Right atrium auricular region (tissue), 2 donors: ENCODE measurements around the gene CTSL. TPM values are rescaled to one million over a fixed set of nuclear protein-coding genes. Genes with fewer than 3 reads are reported as not detected.
"Not testable (repeated sequence)": the region's sequence is repeated elsewhere in the genome, so short reads cannot be mapped to it uniquely, and the experiment has no call there.

Experiments used
- DNase-seq: peaks from one replicate; pipeline ENCODE4 v3.0.0-alpha.2; 2019; ENCODE audit warnings: low spot score
- H3K27ac ChIP-seq, 2 donors: fragments of 200-600 bp; sonication (generic); 1 replicate in 1 of 2; 2 replicates in 1 of 2; pipeline ENCODE4 v1.5.1; 2016 to 2019
- H3K27me3 ChIP-seq, 2 donors: fragments of 200-600 bp; sonication (generic); one replicate each; pipeline versions ENCODE4 v1.5.1 to v1.6.0; 2017 to 2019
- H3K36me3 ChIP-seq: fragments of 200-600 bp; sonication (generic); one replicate; pipeline ENCODE4 v1.5.1; 2016
- H3K4me1 ChIP-seq, 2 donors: fragments of 200-600 bp; sonication (generic); one replicate each; pipeline versions ENCODE4 v1.5.1 to v1.6.0; 2017 to 2019
- H3K4me3 ChIP-seq, 2 donors: fragments of 200-600 bp; sonication (generic); 1 replicate in 1 of 2; 2 replicates in 1 of 2; pipeline ENCODE4 v1.5.1; 2017 to 2019; ENCODE audit warnings: mild to moderate bottlenecking in 1 of 2, moderate library complexity in 1 of 2
- H3K9me3 ChIP-seq, 2 donors: fragments of 200-600 bp; sonication (generic); one replicate each; pipeline ENCODE4 v1.5.1; 2019
- total RNA-seq, 2 donors: library from RNA; depleted of rRNA; stranded (reverse); fragments of >200 nt; gene quantifications; one replicate each; pipeline ENCODE4 v1.1.0, GENCODE V29; 2016
- TF ChIP-seq, protein P1 (sequence below), 2 donors: fragments of 200-600 bp; sonication (generic); IDR thresholded peaks; one replicate each; pipeline ENCODE4 v1.5.1; 2019; ENCODE audit warnings: antibody characterized with exemption in 2 of 2

CTSL gene
- total RNA-seq, 2 donors from 2014 or later: 122 to 169 TPM

DNA sequence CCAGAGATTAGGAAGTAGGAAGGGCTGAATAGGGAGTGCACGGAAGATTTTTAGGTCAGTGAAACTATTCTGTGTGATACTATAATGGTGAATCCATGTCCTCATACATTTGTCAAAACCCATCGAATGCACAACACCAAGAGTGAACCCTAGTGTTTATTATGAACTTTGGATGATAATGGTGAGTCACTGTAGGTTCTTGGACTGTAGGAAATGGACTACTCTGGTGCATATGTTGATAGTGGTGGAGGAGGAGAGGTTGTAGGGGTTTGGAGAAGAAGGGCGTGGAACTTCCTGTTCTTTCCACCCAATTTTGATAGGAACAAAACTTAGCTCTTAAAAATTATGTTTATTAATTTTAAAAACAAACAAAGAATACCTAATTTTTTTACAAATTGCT, 14.3 kb downstream of the CTSL start:
- no peak overlapping the region for H3K4me3 ChIP-seq
- H3K36me3 ChIP-seq: no peaks in the 10 kb centered on the region
- TF ChIP-seq, protein P1, sequence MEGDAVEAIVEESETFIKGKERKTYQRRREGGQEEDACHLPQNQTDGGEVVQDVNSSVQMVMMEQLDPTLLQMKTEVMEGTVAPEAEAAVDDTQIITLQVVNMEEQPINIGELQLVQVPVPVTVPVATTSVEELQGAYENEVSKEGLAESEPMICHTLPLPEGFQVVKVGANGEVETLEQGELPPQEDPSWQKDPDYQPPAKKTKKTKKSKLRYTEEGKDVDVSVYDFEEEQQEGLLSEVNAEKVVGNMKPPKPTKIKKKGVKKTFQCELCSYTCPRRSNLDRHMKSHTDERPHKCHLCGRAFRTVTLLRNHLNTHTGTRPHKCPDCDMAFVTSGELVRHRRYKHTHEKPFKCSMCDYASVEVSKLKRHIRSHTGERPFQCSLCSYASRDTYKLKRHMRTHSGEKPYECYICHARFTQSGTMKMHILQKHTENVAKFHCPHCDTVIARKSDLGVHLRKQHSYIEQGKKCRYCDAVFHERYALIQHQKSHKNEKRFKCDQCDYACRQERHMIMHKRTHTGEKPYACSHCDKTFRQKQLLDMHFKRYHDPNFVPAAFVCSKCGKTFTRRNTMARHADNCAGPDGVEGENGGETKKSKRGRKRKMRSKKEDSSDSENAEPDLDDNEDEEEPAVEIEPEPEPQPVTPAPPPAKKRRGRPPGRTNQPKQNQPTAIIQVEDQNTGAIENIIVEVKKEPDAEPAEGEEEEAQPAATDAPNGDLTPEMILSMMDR (IDR thresholded peaks at IDR 0.05): no peak
- H3K9me3 ChIP-seq: peaks cover 0 to 10% of the 10 kb centered on the region in 2 donors
- H3K4me1 ChIP-seq: no peaks in the 10 kb centered on the region
- no peaks in the 10 kb centered on the region for H3K27me3 ChIP-seq
- no peak overlapping the region for H3K27ac ChIP-seq
- DNase-seq: no peak

DNA sequence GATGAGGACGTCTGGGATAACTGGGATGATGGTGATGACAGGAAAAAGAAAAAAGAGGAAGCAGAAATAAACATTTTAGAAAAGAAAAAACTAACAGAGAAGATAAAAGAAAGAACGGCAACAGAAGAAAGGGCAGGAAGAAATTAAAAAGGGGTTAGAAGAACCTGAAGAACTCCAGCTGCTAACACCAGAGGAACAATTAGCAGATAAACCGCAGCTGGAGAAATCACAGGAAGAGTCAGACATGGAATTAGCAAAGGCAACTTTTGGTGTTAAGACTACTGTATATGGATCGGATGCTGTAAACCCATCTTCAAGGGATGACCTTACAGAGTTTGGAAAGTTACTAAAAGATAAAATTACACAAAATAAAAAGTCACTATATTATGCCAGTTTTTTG, 15.4 kb downstream of the CTSL start:
- no peak for DNase-seq
- TF ChIP-seq, protein P1 (IDR thresholded peaks at IDR 0.05): no peak
- H3K9me3 ChIP-seq: peaks cover 0 to 10% of the 10 kb centered on the region in 2 donors
- no peaks in the 10 kb centered on the region for H3K27me3 ChIP-seq
- H3K36me3 ChIP-seq: no peaks in the 10 kb centered on the region
- H3K27ac ChIP-seq: no peak overlapping the region
- H3K4me1 ChIP-seq: no peaks in the 10 kb centered on the region
- no peak overlapping the region for H3K4me3 ChIP-seq

DNA sequence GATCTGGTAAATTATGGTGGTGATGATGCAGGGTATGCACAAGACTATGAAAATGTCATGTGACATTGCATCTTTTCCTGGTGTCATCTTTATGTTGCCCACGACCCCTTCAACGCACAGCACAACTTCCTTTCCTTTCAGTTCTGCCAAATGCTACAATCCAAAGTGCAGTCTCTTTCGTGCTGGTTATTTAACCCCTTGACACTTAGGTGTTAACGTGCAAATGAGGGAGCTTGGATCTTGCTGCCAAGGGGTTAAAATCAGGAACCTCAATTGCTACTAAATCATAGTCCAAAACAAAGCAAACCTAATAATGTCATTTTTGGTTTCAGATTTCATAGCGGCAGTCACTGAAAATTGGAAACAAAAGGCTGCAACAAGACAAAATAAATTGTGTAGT, 16.0 kb downstream of the CTSL start:
- no peaks in the 10 kb centered on the region for H3K36me3 ChIP-seq
- H3K4me1 ChIP-seq: no peaks in the 10 kb centered on the region
- H3K27ac ChIP-seq: no peak overlapping the region
- peaks cover 0 to 10% of the 10 kb centered on the region in 2 donors for H3K9me3 ChIP-seq
- DNase-seq: no peak
- H3K4me3 ChIP-seq: no peak overlapping the region
- no peaks in the 10 kb centered on the region for H3K27me3 ChIP-seq
- TF ChIP-seq, protein P1 (IDR thresholded peaks at IDR 0.05): no peak

DNA sequence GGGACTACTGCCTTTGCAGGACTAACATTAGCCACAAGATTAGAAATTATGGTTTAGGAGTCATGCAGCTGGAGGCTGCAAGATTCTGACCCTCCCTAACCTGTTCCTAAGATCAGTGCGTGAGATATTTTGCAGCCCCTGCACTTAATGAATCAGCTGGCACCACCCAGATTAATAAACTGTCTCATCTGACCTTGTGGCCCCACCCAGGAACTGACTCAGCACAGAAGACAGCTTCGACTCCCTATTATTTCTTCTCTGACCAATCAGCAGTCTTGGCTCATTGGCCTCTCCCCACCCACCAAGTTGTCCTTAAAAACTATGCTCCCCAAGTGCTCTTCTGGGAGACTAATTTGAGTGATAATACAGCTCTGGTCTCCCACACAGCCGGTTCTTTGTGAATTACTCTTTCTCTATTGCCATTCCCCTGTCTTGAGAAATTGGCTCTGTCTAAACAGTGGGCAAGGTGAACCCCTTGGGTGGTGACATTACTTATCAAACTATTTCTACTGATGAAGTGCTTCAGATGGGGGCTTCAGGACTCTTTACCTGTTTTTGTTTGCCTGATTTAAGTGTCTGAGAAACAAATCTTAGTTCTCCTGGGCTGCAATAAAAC, 17.0 kb downstream of the CTSL start:
- Histone ChIP-seq H3K36me3 (no peaks in the 10 kb centered on the region), H3K27ac (no peak overlapping the region), H3K4me1 (no peaks in the 10 kb centered on the region), H3K4me3 (no peak overlapping the region), H3K27me3 (no peaks in the 10 kb centered on the region), H3K9me3 (peaks cover 0 to 10% of the 10 kb centered on the region in 2 donors)
- DNase-seq: no peak
- TF ChIP-seq, protein P1 (IDR thresholded peaks at IDR 0.05): no peak

DNA sequence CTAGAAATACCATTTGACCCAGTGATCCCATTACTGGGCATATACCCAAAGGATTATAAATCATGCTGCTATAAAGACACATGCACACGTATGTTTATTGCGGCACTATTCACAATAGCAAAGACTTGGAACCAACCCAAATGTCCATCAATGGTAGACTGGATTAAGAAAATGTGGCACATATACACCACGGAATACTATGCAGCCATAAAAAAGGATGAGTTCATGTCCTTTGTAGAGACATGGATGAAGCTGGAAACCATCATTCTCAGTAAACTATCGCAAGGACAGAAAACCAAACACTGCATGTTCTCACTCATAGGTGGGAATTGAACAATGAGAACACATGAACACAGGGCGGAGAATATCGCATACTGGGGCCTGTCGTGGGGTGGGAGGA, 18.3 kb downstream of the CTSL start:
- H3K9me3 ChIP-seq: peaks cover 0 to 10% of the 10 kb centered on the region in 2 donors
- H3K27ac ChIP-seq, H3K36me3 ChIP-seq, H3K27me3 ChIP-seq, DNase-seq, H3K4me3 ChIP-seq, H3K4me1 ChIP-seq: not testable (repeated sequence)

DNA sequence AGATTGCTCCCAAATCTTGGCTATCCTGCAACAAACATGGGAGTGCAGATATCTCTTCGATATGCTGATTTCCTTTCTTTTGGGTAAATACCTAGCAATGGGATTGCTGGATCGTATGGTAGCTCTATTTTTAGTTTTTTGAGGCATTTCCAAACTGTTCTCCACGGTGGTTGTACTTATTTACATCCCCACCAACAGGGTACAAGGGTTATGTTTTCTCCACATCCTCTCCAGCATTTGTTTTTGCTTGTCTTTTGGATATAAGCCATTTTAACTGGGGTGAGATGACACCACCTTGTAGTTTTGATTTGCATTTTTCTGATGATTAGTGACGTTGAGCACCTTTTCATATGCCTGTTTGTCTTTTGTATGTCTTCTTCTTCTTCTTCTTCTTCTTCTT, 20.3 kb downstream of the CTSL start:
- TF ChIP-seq, protein P1 (IDR thresholded peaks at IDR 0.05): no peak
- Histone ChIP-seq H3K4me1 (no peaks in the 10 kb centered on the region), H3K27me3 (no peaks in the 10 kb centered on the region), H3K36me3 (no peaks in the 10 kb centered on the region), H3K27ac (no peak overlapping the region), H3K9me3 (peaks cover 0 to 10% of the 10 kb centered on the region in 2 donors), H3K4me3 (no peak overlapping the region)
- DNase-seq: no peak
